Activated T-cell treated with anti-CD3 and anti-CD28 coated beads, Interleukin-2, amount 50 U/mL, for 24 hours (primary cell): ENCODE data around the gene CS.

Experiments used
- DNase-seq: peaks from one replicate; pipeline ENCODE4 v3.0.0-alpha.2; 2020
- H3K27ac Mint-ChIP-seq: 2 replicates; pipeline ENCODE4 v1.8.0; 2020; ENCODE audit warnings: mild to moderate bottlenecking, mixed read lengths
- H3K27me3 Mint-ChIP-seq: 2 replicates; pipeline ENCODE4 v1.8.0; 2020; ENCODE audit warnings: mixed read lengths
- H3K36me3 Mint-ChIP-seq: 2 replicates; pipeline ENCODE4 v1.8.0; 2020; ENCODE audit warnings: low read depth, mixed read lengths
- H3K4me1 Mint-ChIP-seq: 2 replicates; pipeline ENCODE4 v1.8.0; 2020; ENCODE audit warnings: low read depth, mixed read lengths
- H3K4me3 Mint-ChIP-seq: 2 replicates; pipeline ENCODE4 v1.8.0; 2020; ENCODE audit warnings: mild to moderate bottlenecking, moderate library complexity, mixed read lengths
- H3K9me3 Mint-ChIP-seq: 2 replicates; pipeline ENCODE4 v1.8.0; 2020; ENCODE audit warnings: mixed read lengths

Gene CS

DNA sequence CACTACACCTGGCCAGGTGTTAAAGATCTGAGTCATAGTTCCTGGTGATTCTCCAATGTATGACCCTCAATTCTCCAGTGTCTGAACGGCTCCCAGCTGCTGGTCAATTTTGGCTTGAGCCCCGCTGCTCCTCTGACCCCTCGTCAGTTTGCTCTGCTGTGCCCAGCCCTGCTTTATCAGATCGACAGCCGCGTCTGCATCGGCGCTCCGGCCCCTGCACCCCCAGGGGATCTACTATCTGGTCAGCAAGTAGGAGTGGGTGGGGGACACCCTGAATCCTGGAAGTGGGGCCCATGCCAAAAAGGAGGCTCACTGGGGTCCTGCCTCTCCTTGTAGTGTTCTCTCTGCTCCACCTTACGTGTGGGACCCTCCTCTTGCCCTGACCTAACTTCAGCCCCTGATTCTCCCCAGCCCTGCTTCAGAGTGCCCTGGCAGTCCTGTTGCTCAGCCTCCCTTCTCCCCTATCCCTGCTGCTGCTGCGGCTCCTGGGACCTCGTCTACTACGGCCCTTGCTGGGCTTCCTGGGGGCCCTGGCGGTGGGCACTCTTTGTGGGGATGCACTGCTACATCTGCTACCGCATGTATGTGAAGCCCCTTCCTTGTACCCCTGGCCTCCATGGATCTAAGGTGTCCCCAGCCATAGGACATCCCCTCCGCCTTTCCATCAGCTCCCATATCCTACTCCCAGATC is 65.2 kb downstream of the CS start:
- Mint-ChIP-seq H3K27ac (no peak overlapping the region), H3K9me3 (no peaks in the 10 kb centered on the region), H3K4me1 (no peaks in the 10 kb centered on the region), H3K4me3 (no peak overlapping the region), H3K36me3 (peaks cover 19% of the 10 kb centered on the region), H3K27me3 (no peaks in the 10 kb centered on the region)
- DNase-seq: no peak

DNA sequence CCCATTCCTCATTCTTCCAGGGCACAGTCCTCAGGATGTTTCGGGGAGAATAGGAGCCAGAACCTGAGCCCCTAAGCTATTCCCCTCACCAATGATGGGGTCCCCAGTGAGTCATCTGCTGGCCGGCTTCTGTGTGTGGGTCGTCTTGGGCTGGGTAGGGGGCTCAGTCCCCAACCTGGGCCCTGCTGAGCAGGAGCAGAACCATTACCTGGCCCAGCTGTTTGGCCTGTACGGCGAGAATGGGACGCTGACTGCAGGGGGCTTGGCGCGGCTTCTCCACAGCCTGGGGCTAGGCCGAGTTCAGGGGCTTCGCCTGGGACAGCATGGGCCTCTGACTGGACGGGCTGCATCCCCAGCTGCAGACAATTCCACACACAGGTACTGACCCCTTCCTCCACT is 68.9 kb downstream of the CS start:
- no peak for DNase-seq
- Mint-ChIP-seq H3K4me3 (no peak overlapping the region), H3K36me3 (peaks cover 32% of the 10 kb centered on the region), H3K27me3 (no peaks in the 10 kb centered on the region), H3K4me1 (peaks cover 2% of the 10 kb centered on the region), H3K9me3 (no peaks in the 10 kb centered on the region), H3K27ac (no peak overlapping the region)

GRCh38 chr12:56230432-56231183 is 69.5 kb downstream of the CS start:
- Mint-ChIP-seq H3K36me3 (peaks cover 37% of the 10 kb centered on the region), H3K27me3 (no peaks in the 10 kb centered on the region), H3K4me1 (peaks cover 6% of the 10 kb centered on the region), H3K4me3 (no peak overlapping the region), H3K9me3 (no peaks in the 10 kb centered on the region), H3K27ac (no peak overlapping the region)
- DNase-seq: no peak

GRCh38 chr12:56229916-56230431 is 70.2 kb downstream of the CS start, which contains the start of gene SLC39A5:
Gene SLC39A5, plus strand, starts transcription at chr12:56230051. Its CDS starts 1,224 bp downstream, at chr12:56231275.
- Mint-ChIP-seq H3K4me1 (peaks cover 12% of the 10 kb centered on the region), H3K36me3 (peaks cover 44% of the 10 kb centered on the region), H3K4me3 (no peak within 1 kb of the TSS), H3K27me3 (no peaks in the 10 kb centered on the region), H3K9me3 (no peaks in the 10 kb centered on the region), H3K27ac (peak within 1 kb of the TSS; percentile 27)
- DNase-seq: no peak

DNA sequence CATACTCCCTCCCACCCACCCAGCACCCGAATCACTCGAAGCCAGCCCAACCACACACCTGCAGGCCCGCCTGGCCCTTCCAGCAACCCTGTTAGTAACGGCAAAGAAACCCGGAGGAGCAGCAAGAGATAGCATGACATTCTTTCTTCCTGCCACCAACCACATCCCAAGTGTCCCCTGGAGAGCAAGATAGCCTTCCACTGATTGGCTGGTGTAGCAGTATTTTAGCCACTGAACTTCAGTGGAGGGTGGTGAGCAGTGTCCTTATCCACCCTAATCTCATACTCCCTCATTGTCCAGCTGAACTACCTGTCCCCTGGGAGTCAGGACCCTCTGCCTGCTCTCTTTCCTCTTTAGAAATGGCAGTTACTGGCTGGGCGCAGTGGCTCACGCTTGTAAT is 71.0 kb downstream of the CS start:
- H3K27me3 Mint-ChIP-seq: no peaks in the 10 kb centered on the region
- no peak overlapping the region for H3K4me3 Mint-ChIP-seq
- no peak overlapping the region for H3K27ac Mint-ChIP-seq
- H3K36me3 Mint-ChIP-seq: peaks cover 51% of the 10 kb centered on the region
- no peaks in the 10 kb centered on the region for H3K9me3 Mint-ChIP-seq
- H3K4me1 Mint-ChIP-seq: peaks cover 16% of the 10 kb centered on the region
- no peak for DNase-seq

DNA sequence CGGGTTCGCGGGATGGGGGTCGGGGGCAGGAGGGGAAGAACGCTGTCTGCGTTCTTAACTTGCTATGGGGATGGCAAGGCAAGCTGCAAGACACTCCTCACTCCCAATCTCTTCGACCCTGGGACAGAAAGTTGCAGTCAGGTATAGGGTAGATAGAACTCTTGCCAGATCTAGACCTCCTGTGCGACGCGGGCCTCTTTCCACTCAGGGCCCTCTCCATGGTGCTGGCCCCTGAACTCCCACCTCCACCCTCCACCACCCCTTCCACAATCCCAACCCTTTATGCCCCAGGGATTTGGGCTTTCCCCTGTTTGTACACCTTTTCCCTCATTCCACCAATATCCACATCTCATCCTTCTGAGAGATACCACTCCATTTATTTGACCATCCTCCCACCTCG is 75.2 kb downstream of the CS start:
- no peak for DNase-seq
- H3K36me3 Mint-ChIP-seq: peaks cover 65% of the 10 kb centered on the region
- H3K4me3 Mint-ChIP-seq: peak overlapping the region; percentile 93
- peak overlapping the region; percentile 95 for H3K27ac Mint-ChIP-seq
- peaks cover 45% of the 10 kb centered on the region for H3K4me1 Mint-ChIP-seq
- H3K27me3 Mint-ChIP-seq: no peaks in the 10 kb centered on the region
- no peaks in the 10 kb centered on the region for H3K9me3 Mint-ChIP-seq

GRCh38 chr12:56224102-56224701 is 75.9 kb downstream of the CS start, which contains the start of gene NABP2:
Gene NABP2, plus strand, starts transcription at chr12:56224342. Its CDS starts 515 bp downstream, at chr12:56224857.
- peak within 1 kb of the TSS; percentile 93 for H3K4me3 Mint-ChIP-seq
- peaks cover 59% of the 10 kb centered on the region for H3K36me3 Mint-ChIP-seq
- no peaks in the 10 kb centered on the region for H3K27me3 Mint-ChIP-seq
- peak; percentile 96 for DNase-seq
- peaks cover 46% of the 10 kb centered on the region for H3K4me1 Mint-ChIP-seq
- peak within 1 kb of the TSS; percentile 95 for H3K27ac Mint-ChIP-seq
- H3K9me3 Mint-ChIP-seq: no peaks in the 10 kb centered on the region

- no peak for DNase-seq
- H3K27me3 Mint-ChIP-seq: no peaks in the 10 kb centered on the region
- no peaks in the 10 kb centered on the region for H3K9me3 Mint-ChIP-seq
- H3K4me1 Mint-ChIP-seq: peaks cover 46% of the 10 kb centered on the region
- H3K4me3 Mint-ChIP-seq: peak overlapping the region; percentile 93
- peak overlapping the region; percentile 95 for H3K27ac Mint-ChIP-seq
- H3K36me3 Mint-ChIP-seq: peaks cover 53% of the 10 kb centered on the region
Measured at GRCh38 chr12:56223571-56224101, 76.5 kb downstream of the CS start.

GRCh38 chr12:56222531-56222895 is 77.6 kb downstream of the CS start:
- peaks cover 47% of the 10 kb centered on the region for H3K36me3 Mint-ChIP-seq
- H3K4me1 Mint-ChIP-seq: peaks cover 46% of the 10 kb centered on the region
- DNase-seq: no peak
- H3K4me3 Mint-ChIP-seq: peak overlapping the region; percentile 93
- H3K27ac Mint-ChIP-seq: peak overlapping the region; percentile 95
- H3K9me3 Mint-ChIP-seq: no peaks in the 10 kb centered on the region
- no peaks in the 10 kb centered on the region for H3K27me3 Mint-ChIP-seq

DNA sequence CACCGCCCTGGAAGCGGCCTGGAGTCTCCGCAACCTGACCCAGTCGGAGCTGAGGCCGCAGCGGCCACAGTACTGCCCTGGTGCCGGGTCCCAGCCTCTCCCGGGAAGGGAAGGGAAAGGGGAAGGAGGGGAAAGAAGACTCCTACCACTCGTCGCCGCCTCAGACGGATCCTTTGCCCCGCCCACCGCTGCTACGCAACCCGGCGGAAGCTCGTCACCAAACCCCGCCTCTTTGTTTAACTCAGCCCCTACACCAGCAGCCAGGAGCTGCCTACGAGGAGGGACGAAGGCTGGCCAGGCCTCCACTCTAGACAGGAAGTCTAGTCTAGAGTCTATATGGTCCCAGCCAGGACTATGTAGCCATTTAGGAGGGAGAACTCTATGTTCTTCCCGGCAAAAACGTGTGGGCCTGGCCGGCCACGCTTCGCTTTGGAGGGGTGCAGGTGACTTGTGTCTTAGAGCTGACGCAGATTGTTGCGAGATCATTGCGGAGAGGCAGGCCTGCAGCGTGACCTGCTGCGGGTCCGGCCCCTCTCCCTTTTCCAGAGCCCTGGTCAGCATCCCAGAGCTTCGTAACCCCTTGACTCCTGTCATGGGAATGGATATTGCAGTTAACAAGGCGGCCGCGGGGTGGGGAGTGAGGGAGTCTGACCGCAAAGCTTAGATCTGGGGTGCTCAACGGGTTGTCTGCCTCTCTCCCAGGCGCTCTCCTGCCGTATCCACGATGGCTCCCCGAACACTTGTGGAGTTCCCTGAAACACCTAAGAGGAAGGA is 78.2 kb downstream of the CS start, which contains the start of gene RNF41:
TSS of gene RNF41 (minus strand) at position 166 of the 774 bp plus-strand sequence. CDS start 7,875 bp downstream, outside the sequence.
- Mint-ChIP-seq H3K9me3 (no peaks in the 10 kb centered on the region), H3K36me3 (peaks cover 44% of the 10 kb centered on the region), H3K4me1 (peaks cover 46% of the 10 kb centered on the region), H3K4me3 (peak within 1 kb of the TSS; percentile 93), H3K27ac (peak within 1 kb of the TSS; percentile 95), H3K27me3 (no peaks in the 10 kb centered on the region)
- DNase-seq: peak; percentile 96
